NCI-H128 (cell line): Measurements from ENCODE around the gene BCL2L15.

Experiments used
- DNase-seq: peaks from one replicate; lab custom pipeline; 2025; ENCODE audit not compliant: unreplicated experiment; lab: John Stamatoyannopoulos, UW

The BCL2L15 gene

GRCh38 chr1:113912594-113913311 is 25.4 kb upstream of the BCL2L15 start:
- no peak for DNase-seq

DNA sequence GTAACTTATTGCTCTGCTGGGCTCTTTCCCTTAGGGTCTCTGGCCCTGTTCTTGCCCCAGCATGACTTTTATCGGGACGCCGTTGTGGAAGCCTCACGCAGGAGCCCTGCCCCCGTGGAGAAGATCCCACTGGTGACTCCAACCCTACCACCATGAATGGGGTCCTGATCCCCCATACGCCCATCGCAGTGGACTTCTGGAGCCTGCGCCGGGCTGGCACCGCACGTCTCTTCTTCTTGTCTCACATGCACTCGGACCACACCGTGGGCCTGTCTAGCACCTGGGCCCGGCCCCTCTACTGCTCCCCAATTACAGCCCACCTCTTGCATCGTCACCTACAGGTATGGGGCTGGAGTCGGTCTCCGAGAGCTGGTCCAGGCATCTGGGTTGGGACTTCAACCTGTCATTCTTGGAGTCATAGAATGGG is 18.1 kb upstream of the BCL2L15 start:
- DNase-seq = no peak

GRCh38 chr1:113904674-113905434 is 17.5 kb upstream of the BCL2L15 start, which contains the start of the genes AP4B1 and DCLRE1B:
Gene AP4B1, minus strand, starts transcription at chr1:113904799. Its CDS starts 82 bp downstream, at chr1:113904717.
Gene DCLRE1B, plus strand, starts transcription at chr1:113905326. Its CDS starts 261 bp downstream, at chr1:113905587.
- peak; percentile 98 for DNase-seq

GRCh38 chr1:113904293-113904673 is 16.9 kb upstream of the BCL2L15 start:
- DNase-seq = peak; percentile 64

- DNase-seq = no peak
Observed at GRCh38 chr1:113903501-113904292, 16.3 kb upstream of the BCL2L15 start.

DNA sequence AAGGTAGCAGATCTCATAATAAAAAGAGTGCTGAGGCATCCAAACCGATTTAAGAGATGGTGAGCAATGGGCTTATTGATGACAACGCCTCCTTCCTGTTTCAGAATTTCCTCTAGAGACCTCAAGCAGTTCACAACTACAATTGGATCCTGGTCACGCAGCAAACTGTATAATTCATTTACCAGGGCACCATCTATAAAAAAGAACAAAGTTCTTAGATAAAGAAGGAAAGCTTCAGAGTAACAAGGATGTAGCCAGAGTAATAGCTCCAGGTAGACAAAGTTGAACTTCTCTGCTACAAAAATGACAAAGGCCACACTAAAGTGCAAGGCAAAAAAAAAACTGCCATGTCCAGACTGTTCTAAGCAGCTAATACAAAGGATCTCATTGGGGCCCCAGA is 13.8 kb upstream of the BCL2L15 start:
- DNase-seq = no peak

DNA sequence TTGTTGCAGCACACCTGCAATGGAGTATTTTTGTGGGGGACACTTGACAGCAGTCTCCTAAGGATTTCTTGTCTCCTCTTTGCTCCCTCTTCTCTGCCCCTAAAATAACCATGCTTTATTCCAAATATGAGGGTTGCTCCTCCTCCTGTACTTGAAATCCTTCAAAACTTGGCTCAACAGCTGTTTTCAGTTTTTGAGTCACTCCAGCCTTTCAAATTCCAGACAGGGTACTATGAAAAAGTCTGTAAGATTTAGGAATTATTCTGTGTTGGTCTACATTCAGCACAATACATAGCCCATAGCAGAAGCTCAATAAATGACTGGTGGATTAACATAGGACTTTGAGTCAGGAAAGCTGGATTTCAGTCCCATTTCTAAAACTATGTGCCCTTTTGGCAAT is 11.7 kb upstream of the BCL2L15 start:
- DNase-seq = no peak

DNA sequence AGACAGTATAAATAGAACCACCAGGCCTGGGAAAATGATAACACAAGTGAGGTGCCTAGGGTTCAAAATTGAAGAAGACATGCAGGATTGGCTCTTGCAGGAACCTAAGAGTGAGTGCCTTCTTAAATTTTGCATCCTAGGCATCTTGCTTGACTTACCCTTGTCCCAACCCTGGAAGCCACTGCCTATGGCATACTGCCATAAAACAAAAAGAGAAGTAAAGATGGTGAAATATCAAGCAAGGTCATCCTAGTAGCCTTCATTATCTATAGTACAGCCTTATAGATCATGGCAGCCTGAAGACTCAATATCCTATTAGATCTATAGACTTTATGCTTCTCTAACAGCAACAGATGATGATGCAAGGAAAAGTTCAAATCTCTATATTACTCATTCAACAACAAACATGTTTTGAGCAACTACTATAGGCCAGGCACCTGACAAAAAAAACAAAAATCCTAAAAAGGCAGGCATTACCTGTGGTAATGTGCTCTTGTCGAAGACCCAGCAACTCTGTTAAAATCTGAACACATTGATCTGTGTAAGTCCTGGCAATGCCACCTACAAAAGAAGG is 10.9 kb upstream of the BCL2L15 start:
- DNase-seq = no peak

GRCh38 chr1:113895961-113896360 is 8.6 kb upstream of the BCL2L15 start:
- no peak for DNase-seq

DNA sequence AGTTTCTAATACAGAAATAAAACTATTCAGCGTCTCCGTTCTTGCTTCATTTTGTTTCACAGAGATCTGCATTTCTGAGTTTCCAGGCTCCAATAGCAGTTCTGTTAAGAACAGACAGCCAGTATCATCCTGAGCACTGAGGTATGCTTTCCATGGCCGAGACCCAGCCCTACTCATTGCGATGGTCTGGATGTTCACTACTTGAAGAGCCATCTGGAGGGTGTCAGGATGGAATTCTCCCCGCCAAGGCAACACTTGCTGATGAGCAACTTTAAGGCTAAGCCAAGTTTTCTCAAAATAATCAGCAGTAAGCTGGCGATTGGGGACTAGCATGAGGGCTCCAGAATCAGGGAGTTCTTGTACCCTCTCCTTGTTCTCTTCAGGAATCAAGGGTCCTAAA is 7.7 kb upstream of the BCL2L15 start:
- no peak for DNase-seq

- no peak for DNase-seq
Observed at GRCh38 chr1:113893267-113893666, 5.9 kb upstream of the BCL2L15 start.

DNA sequence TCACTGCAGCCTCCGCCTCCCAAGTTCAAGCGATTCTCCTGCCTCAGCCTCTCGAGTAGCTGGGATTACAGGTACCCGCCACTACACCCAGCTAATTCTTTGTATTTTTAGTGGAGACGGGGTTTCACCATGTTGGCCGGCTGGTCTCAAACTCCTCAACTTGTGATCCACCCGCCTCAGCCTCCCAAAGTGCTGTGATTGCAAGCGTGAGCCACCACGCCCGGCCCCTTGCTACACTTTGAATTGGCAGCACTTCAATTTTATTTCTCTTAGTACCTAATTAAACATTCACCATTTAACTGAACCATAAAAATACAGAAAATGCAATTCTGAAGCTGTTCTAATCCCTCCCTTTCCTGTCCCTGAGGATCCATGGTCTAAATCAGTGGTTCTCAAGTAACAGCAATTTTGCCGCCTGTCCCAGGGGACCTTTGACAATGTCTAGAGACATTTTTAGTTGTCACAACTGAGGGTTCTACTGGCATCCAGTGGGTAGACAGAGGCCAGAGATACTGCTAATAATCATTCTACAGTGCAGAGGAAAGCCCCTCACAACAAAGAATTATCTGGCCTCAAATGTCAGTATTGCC is 4.3 kb upstream of the BCL2L15 start:
- DNase-seq = no peak

GRCh38 chr1:113890816-113891215 is 3.4 kb upstream of the BCL2L15 start:
- DNase-seq = no peak

- DNase-seq = no peak
Observed at GRCh38 chr1:113886417-113887401, 672 bp downstream of the BCL2L15 start.

DNA sequence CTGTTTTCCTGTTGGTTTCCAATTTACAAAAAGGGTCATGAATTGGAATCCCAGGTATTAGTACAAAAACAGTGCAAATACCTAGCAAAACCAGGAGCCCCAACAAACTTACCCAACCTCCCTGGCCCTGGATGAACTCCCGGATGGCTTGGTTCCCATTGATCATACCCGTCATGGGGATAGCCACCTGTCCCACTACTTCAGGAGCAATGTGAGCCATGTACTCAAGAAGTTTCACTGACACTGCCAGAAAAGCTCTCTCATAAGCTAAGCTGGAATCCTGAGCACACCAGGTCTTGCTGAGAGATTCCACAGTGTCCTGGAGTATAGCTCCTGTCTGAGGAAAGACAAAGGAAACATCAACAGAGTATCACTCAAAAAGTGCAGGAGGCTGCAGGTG is 5.7 kb downstream of the BCL2L15 start:
- no peak for DNase-seq

DNA sequence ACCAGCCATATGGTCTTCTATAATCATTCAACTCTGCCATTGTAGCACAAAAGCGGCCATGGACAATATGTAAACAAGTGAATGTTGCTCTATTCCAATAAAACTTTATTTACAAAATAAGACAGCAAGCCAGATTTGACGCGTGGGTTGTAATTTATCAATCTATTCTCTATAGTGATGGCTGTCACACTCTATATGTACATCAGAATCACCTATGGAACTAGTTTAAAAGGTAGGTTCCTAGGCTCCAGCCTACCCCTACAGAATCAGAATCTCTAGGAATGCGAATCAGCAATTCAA is 7.7 kb downstream of the BCL2L15 start:
- DNase-seq = no peak

- DNase-seq = no peak
Observed at GRCh38 chr1:113876176-113876575, 11.2 kb downstream of the BCL2L15 start.

GRCh38 chr1:113875714-113876113 is 11.7 kb downstream of the BCL2L15 start:
- DNase-seq = no peak

DNA sequence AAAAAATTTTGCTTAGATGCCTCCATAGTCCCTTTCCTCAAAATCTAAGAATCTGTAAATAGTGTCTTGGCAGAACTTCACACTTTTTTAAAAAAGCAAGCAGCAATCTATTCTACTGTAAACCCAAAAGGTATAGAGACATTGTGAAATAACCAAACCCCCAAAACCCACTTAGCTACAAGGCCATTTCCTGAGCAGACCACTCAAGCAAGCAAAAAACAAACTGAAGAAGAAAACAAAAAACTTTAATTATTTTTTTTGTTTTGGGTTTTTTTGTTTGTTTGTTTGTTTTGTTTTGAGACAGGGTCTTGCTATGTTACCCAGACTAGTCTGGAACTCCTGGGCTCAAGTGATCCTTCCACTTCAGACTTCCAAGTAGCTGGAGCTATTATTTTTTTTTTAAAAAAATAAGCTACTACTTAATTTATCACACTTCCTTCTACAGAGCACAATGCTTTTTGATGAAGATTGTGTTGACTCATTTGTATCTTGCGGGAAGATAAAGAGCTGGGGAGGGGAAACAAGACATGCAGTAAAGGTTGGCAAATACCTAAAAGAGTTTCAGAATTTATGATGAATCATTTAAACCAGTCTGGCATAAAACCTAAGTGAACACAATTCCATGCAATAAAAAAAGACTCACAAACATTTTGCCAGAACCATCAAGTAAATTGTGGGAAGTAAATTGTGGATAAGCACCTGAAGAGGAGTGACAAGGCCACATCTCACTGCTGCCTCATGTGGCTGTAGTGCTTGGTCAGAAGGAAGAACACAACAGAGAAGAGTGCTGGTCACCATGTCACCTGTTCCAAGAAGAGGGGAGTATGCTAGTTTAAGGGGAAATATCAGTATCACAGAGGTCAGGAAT is 13.1 kb downstream of the BCL2L15 start:
- no peak for DNase-seq
